Activated CD4-positive, alpha-beta T cell treated with anti-CD3 and anti-CD28 coated beads, Interleukin-2, amount 10 ng/mL, durations not matched to agents 7 days and 5 days (primary cell): ENCODE results near the gene TMTC2. TPM values are rescaled to one million over a fixed set of nuclear protein-coding genes. Genes with fewer than 3 reads are reported as not detected.

Experiments used
- CTCF ChIA-PET: fragments of 350-600 bp; sonication (Branson Sonifier 250); formaldehyde crosslinking; loops from one replicate; lab custom pipeline; 2021; ENCODE audit warnings: antibody characterized with exemption; lab: Charles Lee
- POLR2A ChIA-PET: fragments of 350-600 bp; sonication (Branson Sonifier 250); formaldehyde crosslinking; loops from one replicate; lab custom pipeline; 2021; ENCODE audit warnings: antibody characterized with exemption; lab: Charles Lee
- DNase-seq: peaks from one replicate; pipeline ENCODE4 v3.0.0-alpha.2; 2020
- H3K27ac Mint-ChIP-seq: one replicate; pipeline ENCODE4 v1.8.0; 2021; ENCODE audit warnings: mild to moderate bottlenecking, moderate library complexity, mixed read lengths
- H3K27me3 Mint-ChIP-seq: one replicate; pipeline ENCODE4 v1.8.0; 2021; ENCODE audit warnings: mixed read lengths
- H3K36me3 Mint-ChIP-seq: one replicate; pipeline ENCODE4 v1.8.0; 2021; ENCODE audit warnings: low read depth, mixed read lengths
- H3K4me1 Mint-ChIP-seq: one replicate; pipeline ENCODE4 v1.8.0; 2021; ENCODE audit warnings: mixed read lengths
- H3K4me3 Mint-ChIP-seq: one replicate; pipeline ENCODE4 v1.8.0; 2021; ENCODE audit warnings: mild to moderate bottlenecking, moderate library complexity, mixed read lengths
- H3K9me3 Mint-ChIP-seq: one replicate; pipeline ENCODE4 v1.8.0; 2021; ENCODE audit warnings: mixed read lengths
- total RNA-seq, 2 experiments: library from RNA; stranded (reverse); gene quantifications; one replicate each; pipeline ENCODE4 v1.2.3, GENCODE V29; 2021

TMTC2 gene
- total RNA-seq, 2 experiments from 2014 or later = 1.8 to 2.5 TPM

GRCh38 chr12:83016991-83017390 is 330.3 kb downstream of the TMTC2 start:
- CTCF ChIA-PET = interaction anchor here (2.1 kb wide), 1 partner anchor 14 kb away, joined by 6 read pairs; no protein-coding TSS in a partner anchor
- H3K27ac Mint-ChIP-seq = no peak overlapping the region

GRCh38 chr12:83018088-83018487 is 331.4 kb downstream of the TMTC2 start:
- H3K9me3 Mint-ChIP-seq = no peaks in the 10 kb centered on the region
- ChIA-PET CTCF (interaction anchor here (0.6 to 2.1 kb wide), 2 partner anchors 13 to 1607 kb away, joined by 3 to 6 read pairs; no protein-coding TSS in a partner anchor), POLR2A (no interaction called here)
- H3K4me3 Mint-ChIP-seq = no peak overlapping the region
- H3K27ac Mint-ChIP-seq = no peak overlapping the region
- no peaks in the 10 kb centered on the region for H3K27me3 Mint-ChIP-seq
- no peaks in the 10 kb centered on the region for H3K36me3 Mint-ChIP-seq
- no peak for DNase-seq
- no peaks in the 10 kb centered on the region for H3K4me1 Mint-ChIP-seq

More at GRCh38 chr12:83016991-83017390, 330.3 kb downstream of the TMTC2 start:
- H3K4me3 Mint-ChIP-seq = no peak overlapping the region
- H3K36me3 Mint-ChIP-seq = no peaks in the 10 kb centered on the region
- POLR2A ChIA-PET = no interaction called here
- DNase-seq = no peak
- H3K27me3 Mint-ChIP-seq = no peaks in the 10 kb centered on the region
- no peaks in the 10 kb centered on the region for H3K9me3 Mint-ChIP-seq
- no peaks in the 10 kb centered on the region for H3K4me1 Mint-ChIP-seq

- CTCF ChIA-PET = no interaction called here
- Mint-ChIP-seq H3K4me3 (no peak overlapping the region), H3K4me1 (no peaks in the 10 kb centered on the region), H3K27ac (no peak overlapping the region), H3K36me3 (no peaks in the 10 kb centered on the region), H3K9me3 (no peaks in the 10 kb centered on the region), H3K27me3 (no peaks in the 10 kb centered on the region)
- POLR2A ChIA-PET = no interaction called here
- DNase-seq = no peak
Observed at GRCh38 chr12:83027021-83027723, 340.5 kb downstream of the TMTC2 start.

DNA sequence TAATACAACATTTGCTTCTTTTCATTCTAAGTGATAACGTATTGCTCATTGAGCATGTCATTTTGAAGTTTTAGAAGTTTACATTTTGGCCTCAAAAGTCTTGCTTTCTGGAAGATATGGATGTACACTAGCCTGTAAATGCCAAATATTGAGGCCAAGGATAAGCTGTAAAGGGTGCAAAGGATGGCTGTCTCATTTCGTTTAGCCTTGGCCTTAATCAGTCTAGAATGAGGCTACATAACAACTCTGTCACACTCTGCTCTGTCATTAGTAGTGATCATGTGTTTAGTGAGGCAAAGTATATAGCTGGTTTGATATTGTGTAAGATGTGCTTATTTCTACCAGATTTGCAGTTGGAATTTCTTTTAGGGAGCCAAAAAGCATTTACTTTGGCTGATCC is 344.5 kb downstream of the TMTC2 start:
- H3K4me1 Mint-ChIP-seq = no peaks in the 10 kb centered on the region
- no peaks in the 10 kb centered on the region for H3K27me3 Mint-ChIP-seq
- H3K27ac Mint-ChIP-seq = no peak overlapping the region
- H3K4me3 Mint-ChIP-seq = no peak overlapping the region
- CTCF ChIA-PET = interaction anchor here (0.5 to 1.6 kb wide), 2 partner anchors 14 to 304 kb away, joined by 3 to 6 read pairs; no protein-coding TSS in a partner anchor
- no peak for DNase-seq
- POLR2A ChIA-PET = no interaction called here
- no peaks in the 10 kb centered on the region for H3K9me3 Mint-ChIP-seq
- no peaks in the 10 kb centered on the region for H3K36me3 Mint-ChIP-seq

DNA sequence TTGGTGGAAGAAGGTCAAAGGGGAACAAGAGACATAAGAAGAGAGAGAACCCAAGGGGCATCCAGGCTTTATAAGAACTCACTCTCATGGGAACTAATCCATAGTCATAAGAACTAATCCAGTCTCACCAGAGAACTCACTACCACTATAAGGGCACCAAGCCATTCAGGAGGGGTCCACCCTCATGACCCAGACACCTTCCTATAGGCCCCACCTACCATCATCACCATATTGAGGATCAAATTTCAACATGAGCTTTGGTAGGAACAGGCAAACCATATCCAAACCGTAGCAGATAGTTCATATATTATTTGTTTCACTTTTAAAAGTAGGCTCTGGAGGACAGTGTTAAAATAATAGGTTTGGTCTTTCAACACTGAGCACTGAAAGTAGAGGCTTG is 350.1 kb downstream of the TMTC2 start:
- Mint-ChIP-seq H3K27ac (no peak overlapping the region), H3K4me3 (no peak overlapping the region), H3K36me3 (no peaks in the 10 kb centered on the region), H3K4me1 (no peaks in the 10 kb centered on the region), H3K9me3 (no peaks in the 10 kb centered on the region), H3K27me3 (no peaks in the 10 kb centered on the region)
- DNase-seq = no peak
- ChIA-PET CTCF (no interaction called here), POLR2A (no interaction called here)

DNA sequence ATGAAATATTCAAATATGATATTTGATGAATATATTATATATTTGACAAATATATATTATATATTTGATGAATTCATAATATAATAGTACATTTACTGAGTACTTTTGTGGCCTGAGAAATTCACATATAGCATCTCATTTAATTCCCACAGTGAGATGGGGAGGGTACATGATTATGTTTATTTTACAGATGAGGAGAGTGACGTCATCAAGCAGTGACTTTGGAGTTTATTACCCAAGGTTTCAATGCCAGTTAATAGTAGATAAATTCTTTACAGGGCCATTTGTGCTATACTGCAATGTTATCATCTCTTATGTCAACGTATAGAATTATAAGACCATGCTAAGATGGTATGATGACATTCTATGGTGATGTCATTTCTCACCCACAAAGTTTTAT is 352.7 kb downstream of the TMTC2 start:
- H3K4me3 Mint-ChIP-seq = no peak overlapping the region
- no peaks in the 10 kb centered on the region for H3K36me3 Mint-ChIP-seq
- no peaks in the 10 kb centered on the region for H3K9me3 Mint-ChIP-seq
- ChIA-PET CTCF (no interaction called here), POLR2A (no interaction called here)
- no peaks in the 10 kb centered on the region for H3K4me1 Mint-ChIP-seq
- no peak for DNase-seq
- H3K27ac Mint-ChIP-seq = no peak overlapping the region
- no peaks in the 10 kb centered on the region for H3K27me3 Mint-ChIP-seq

- ChIA-PET POLR2A (no interaction called here), CTCF (interaction anchor here (0.6 kb wide), 1 partner anchor 1623 kb away, joined by 3 read pairs; no protein-coding TSS in a partner anchor)
- DNase-seq = no peak
- H3K27me3 Mint-ChIP-seq = no peaks in the 10 kb centered on the region
- H3K36me3 Mint-ChIP-seq = no peaks in the 10 kb centered on the region
- no peak overlapping the region for H3K27ac Mint-ChIP-seq
- no peak overlapping the region for H3K4me3 Mint-ChIP-seq
- H3K9me3 Mint-ChIP-seq = no peaks in the 10 kb centered on the region
- no peaks in the 10 kb centered on the region for H3K4me1 Mint-ChIP-seq
Observed at GRCh38 chr12:83040339-83040738, 353.6 kb downstream of the TMTC2 start.

DNA sequence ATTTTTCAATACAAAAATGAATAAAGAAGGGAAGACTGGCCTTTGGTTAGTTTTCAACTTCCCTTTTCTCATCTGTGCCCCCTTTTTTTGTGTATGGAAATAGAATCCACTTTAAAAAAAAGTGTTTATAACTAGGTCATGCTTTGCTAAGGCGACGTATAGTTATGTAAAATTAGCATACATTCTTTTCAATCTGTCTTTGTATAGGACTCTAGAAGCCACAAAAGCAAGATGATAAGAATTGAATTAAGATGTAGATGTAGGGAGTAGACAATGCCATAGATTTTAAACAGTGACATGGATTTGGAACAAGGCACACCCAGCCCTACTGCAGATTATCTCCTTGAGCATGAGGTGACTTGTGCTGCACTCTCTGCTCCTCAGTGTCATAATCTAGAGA is 354.3 kb downstream of the TMTC2 start:
- H3K4me1 Mint-ChIP-seq = no peaks in the 10 kb centered on the region
- no peaks in the 10 kb centered on the region for H3K27me3 Mint-ChIP-seq
- H3K9me3 Mint-ChIP-seq = no peaks in the 10 kb centered on the region
- no peak overlapping the region for H3K27ac Mint-ChIP-seq
- H3K36me3 Mint-ChIP-seq = no peaks in the 10 kb centered on the region
- ChIA-PET POLR2A (no interaction called here), CTCF (no interaction called here)
- no peak for DNase-seq
- H3K4me3 Mint-ChIP-seq = no peak overlapping the region

- ChIA-PET CTCF (no interaction called here), POLR2A (no interaction called here)
- Mint-ChIP-seq H3K4me1 (no peaks in the 10 kb centered on the region), H3K27ac (no peak overlapping the region), H3K36me3 (no peaks in the 10 kb centered on the region), H3K27me3 (no peaks in the 10 kb centered on the region), H3K4me3 (no peak overlapping the region), H3K9me3 (no peaks in the 10 kb centered on the region)
- no peak for DNase-seq
Observed at GRCh38 chr12:83042441-83043200, 355.9 kb downstream of the TMTC2 start.

DNA sequence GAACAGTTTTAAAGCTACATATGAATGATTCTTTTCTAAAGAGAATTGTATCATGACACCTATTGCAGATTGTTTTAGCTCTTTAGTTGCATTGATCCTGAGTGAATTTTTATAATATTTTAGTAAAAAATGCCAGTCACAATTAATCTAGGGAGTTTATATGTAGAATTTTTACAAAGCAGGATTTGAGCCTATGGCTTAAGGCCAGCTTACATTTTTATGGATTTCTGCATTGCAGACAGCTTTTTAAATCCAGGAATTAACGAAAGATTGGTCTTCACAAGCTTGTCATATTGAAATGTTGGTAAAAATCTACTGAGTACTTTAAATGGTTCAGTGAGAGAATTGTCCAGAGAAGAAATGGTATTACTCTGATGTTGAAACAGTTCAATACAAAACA is 358.0 kb downstream of the TMTC2 start:
- H3K9me3 Mint-ChIP-seq = no peaks in the 10 kb centered on the region
- no peaks in the 10 kb centered on the region for H3K27me3 Mint-ChIP-seq
- no peak for DNase-seq
- ChIA-PET POLR2A (no interaction called here), CTCF (no interaction called here)
- no peak overlapping the region for H3K27ac Mint-ChIP-seq
- H3K4me3 Mint-ChIP-seq = no peak overlapping the region
- no peaks in the 10 kb centered on the region for H3K4me1 Mint-ChIP-seq
- no peaks in the 10 kb centered on the region for H3K36me3 Mint-ChIP-seq

DNA sequence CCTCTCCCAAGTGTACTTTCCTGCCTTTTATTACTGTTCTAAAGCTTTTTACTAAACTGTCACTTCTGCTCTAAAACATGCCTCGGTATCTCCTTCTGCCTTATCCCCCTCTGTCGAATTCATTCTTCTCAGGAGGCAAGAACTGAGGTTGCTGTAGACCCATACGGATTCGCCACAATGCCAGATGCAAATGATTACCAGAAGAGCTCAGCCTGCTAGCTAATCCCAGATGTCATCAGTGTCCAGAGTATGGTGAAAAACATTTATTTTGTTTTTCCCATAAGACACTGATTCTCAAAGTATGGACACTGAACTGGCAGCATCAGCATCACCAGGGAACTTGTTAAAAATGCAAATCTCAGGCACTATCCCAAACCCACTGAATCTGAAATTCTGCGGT is 359.3 kb downstream of the TMTC2 start:
- ChIA-PET POLR2A (no interaction called here), CTCF (no interaction called here)
- H3K9me3 Mint-ChIP-seq = no peaks in the 10 kb centered on the region
- DNase-seq = no peak
- no peaks in the 10 kb centered on the region for H3K27me3 Mint-ChIP-seq
- no peak overlapping the region for H3K27ac Mint-ChIP-seq
- no peak overlapping the region for H3K4me3 Mint-ChIP-seq
- no peaks in the 10 kb centered on the region for H3K36me3 Mint-ChIP-seq
- H3K4me1 Mint-ChIP-seq = no peaks in the 10 kb centered on the region

DNA sequence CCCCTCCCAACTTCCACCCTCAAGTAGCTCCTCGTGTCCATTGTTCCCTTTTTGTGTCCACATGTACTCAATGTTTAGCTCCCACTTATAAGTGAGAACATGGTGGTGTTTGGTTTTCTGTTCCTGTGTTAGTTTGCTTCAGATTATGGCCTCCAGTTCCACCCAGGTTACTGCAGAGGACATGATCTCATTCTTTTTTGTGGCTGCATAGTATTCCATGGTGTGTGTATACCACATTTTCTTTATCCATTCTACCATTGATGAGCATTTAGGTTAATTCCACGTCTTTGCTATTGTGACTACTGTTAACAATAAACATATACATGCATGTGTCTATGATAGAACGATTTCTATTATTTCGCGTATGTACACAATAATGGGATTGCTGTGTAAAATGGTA is 362.6 kb downstream of the TMTC2 start:
- no peak overlapping the region for H3K4me3 Mint-ChIP-seq
- no peaks in the 10 kb centered on the region for H3K36me3 Mint-ChIP-seq
- ChIA-PET POLR2A (no interaction called here), CTCF (no interaction called here)
- H3K27ac Mint-ChIP-seq = no peak overlapping the region
- H3K27me3 Mint-ChIP-seq = no peaks in the 10 kb centered on the region
- no peaks in the 10 kb centered on the region for H3K9me3 Mint-ChIP-seq
- no peak for DNase-seq
- H3K4me1 Mint-ChIP-seq = no peaks in the 10 kb centered on the region

- no peaks in the 10 kb centered on the region for H3K27me3 Mint-ChIP-seq
- no peaks in the 10 kb centered on the region for H3K36me3 Mint-ChIP-seq
- no peak for DNase-seq
- H3K4me1 Mint-ChIP-seq = no peaks in the 10 kb centered on the region
- H3K4me3 Mint-ChIP-seq = no peak overlapping the region
- no peaks in the 10 kb centered on the region for H3K9me3 Mint-ChIP-seq
- CTCF ChIA-PET = no interaction called here
- no peak overlapping the region for H3K27ac Mint-ChIP-seq
- POLR2A ChIA-PET = no interaction called here
Observed at GRCh38 chr12:83052890-83053541, 366.3 kb downstream of the TMTC2 start.
